COLO668 (cell line): Measurements from ENCODE around the gene CEBPB.
"Not testable (repeated sequence)": the region's sequence is repeated elsewhere in the genome, so short reads cannot be mapped to it uniquely, and the experiment has no call there.

Experiments
- DNase-seq: peaks from one replicate; lab custom pipeline; 2025; ENCODE audit not compliant: unreplicated experiment; lab: John Stamatoyannopoulos, UW

The CEBPB gene

GRCh38 chr20:50169329-50169823 is 21.3 kb upstream of the CEBPB start:
- DNase-seq, result peak; percentile 78

GRCh38 chr20:50170549-50171220 is 19.9 kb upstream of the CEBPB start:
- DNase-seq, result no peak

GRCh38 chr20:50172347-50173013 is 18.1 kb upstream of the CEBPB start:
- DNase-seq, result peak; percentile 31

GRCh38 chr20:50174456-50174855 is 16.2 kb upstream of the CEBPB start:
- no peak for DNase-seq

- DNase-seq, result no peak
These were observed 14.4 kb upstream of the CEBPB start for GRCh38 chr20:50175938-50176933.

- DNase-seq, result not testable (repeated sequence)
These were observed 12.0 kb upstream of the CEBPB start for GRCh38 chr20:50178672-50179071.

- DNase-seq, result no peak
These were observed 9.3 kb upstream of the CEBPB start for GRCh38 chr20:50181344-50181743.

- no peak for DNase-seq
These were observed 8.3 kb upstream of the CEBPB start for GRCh38 chr20:50182346-50182745.

GRCh38 chr20:50185426-50185825 is 5.2 kb upstream of the CEBPB start:
- DNase-seq, result no peak

GRCh38 chr20:50186151-50186885 is 4.3 kb upstream of the CEBPB start:
- DNase-seq, result peak; percentile 91

GRCh38 chr20:50186987-50187402 is 3.6 kb upstream of the CEBPB start:
- DNase-seq, result no peak

- peak; percentile 16 for DNase-seq
These were observed 3.1 kb upstream of the CEBPB start for GRCh38 chr20:50187403-50188051.

GRCh38 chr20:50188287-50188688 is 2.3 kb upstream of the CEBPB start:
- DNase-seq, result no peak

GRCh38 chr20:50188879-50189680 is 1.6 kb upstream of the CEBPB start:
- no peak for DNase-seq

- DNase-seq, result peak; percentile 67
These were observed 864 bp upstream of the CEBPB start for GRCh38 chr20:50189681-50190250.

GRCh38 chr20:50191065-50191543 is 474 bp downstream of the CEBPB start:
- peak; percentile 71 for DNase-seq

GRCh38 chr20:50191544-50192363 is 1.1 kb downstream of the CEBPB start:
- DNase-seq, result peak; percentile 84
